HepG2 (cell line): Measurements from ENCODE around the gene DDX17. TPM values are rescaled to one million over a fixed set of nuclear protein-coding genes. Genes with fewer than 3 reads are reported as not detected.

Source experiments
- ATAC-seq: fragments of 200-7000 bp; cut with Tn5 transposase; 3 replicates; pipeline ENCODE4 v1.9.1; 2020; ENCODE audit warnings: mild to moderate bottlenecking, moderate library complexity
- BruUV-seq: library from RNA; stranded (reverse); fragments of 400-500 nt; replicated peaks from 2 replicates; lab custom pipeline; 2021; lab: Mats Ljungman, UMichigan
- CTCF ChIA-PET: fragments of 300-600 bp; formaldehyde crosslinking; extraction: SDS; loops from one replicate; lab custom pipeline; 2021; ENCODE audit warnings: low total read pairs, inconsistent platforms, low intra/inter-chr PET ratio; lab: Yijun Ruan, JAX
- POLR2A ChIA-PET: fragments of 350-600 bp; sonication (Branson Sonifier 250); formaldehyde crosslinking; loops from one replicate; lab custom pipeline; 2020; ENCODE audit warnings: antibody characterized with exemption, inconsistent platforms; lab: Yijun Ruan, JAX
- DNase-seq: peaks from one replicate; pipeline ENCODE4 v3.0.0-alpha.2; 2015; ENCODE audit warnings: low spot score
- FAIRE-seq: peaks from 3 replicates; lab custom pipeline; 2011; peaks lifted over from hg19 to GRCh38; lab: Jason Lieb, UNC
- H2AFZ ChIP-seq: one replicate; pipeline ENCODE4 v1.6.1; 2011; ENCODE audit warnings: low read length, inconsistent platforms
- H3K27ac ChIP-seq: fragments of 300-600 bp; 3 replicates; pipeline ENCODE4 v1.8.0; 2011; ENCODE audit warnings: mixed run types, mild to moderate bottlenecking, mixed read lengths, low read length, inconsistent platforms; ENCODE audit not compliant: insufficient read depth; ENCODE audit errors: extremely low read length
- H3K27me3 ChIP-seq, 2 experiments: fragments of 200-600 bp in 1 of 2; 2 replicates in 1 of 2; 3 replicates in 1 of 2; pipeline versions ENCODE4 v1.6.0 to v1.8.0; 2011; ENCODE audit warnings: low read length in 2 of 2, mild to moderate bottlenecking in 2 of 2, moderate library complexity in 2 of 2, inconsistent platforms in 1 of 2; ENCODE audit not compliant: insufficient read depth in 2 of 2, control insufficient read depth in 1 of 2
- H3K36me3 ChIP-seq, 2 experiments: fragments of 200-600 bp in 1 of 2; replicated peaks in 1 of 2; 2 replicates in 1 of 2; 3 replicates in 1 of 2; pipeline versions ENCODE4 v1.5.1 to v1.8.0; 2011; ENCODE audit warnings: low read length in 2 of 2, inconsistent platforms in 1 of 2; ENCODE audit not compliant: insufficient read depth in 2 of 2, control insufficient read depth in 1 of 2
- H3K4me1 ChIP-seq: 2 replicates; pipeline ENCODE4 v1.5.1; 2012; ENCODE audit warnings: low read length, inconsistent platforms; ENCODE audit not compliant: insufficient read depth
- H3K4me2 ChIP-seq: 2 replicates; pipeline ENCODE4 v1.6.0; 2011; ENCODE audit warnings: low read depth, low read length, inconsistent platforms
- H3K4me3 ChIP-seq, 3 experiments: fragments of 200-600 bp in 1 of 3; sonication (generic), shearing (Covaris generic) in 1 of 3; replicated peaks in 1 of 3; 2 replicates each; pipeline ENCODE4 v1.5.1; 2011 to 2016; ENCODE audit warnings: low read length in 3 of 3, inconsistent platforms in 2 of 3, low read depth in 2 of 3, mild to moderate bottlenecking in 2 of 3, control low read depth in 1 of 3, mixed read lengths in 1 of 3; ENCODE audit not compliant: insufficient read depth in 1 of 3
- H3K79me2 ChIP-seq: one replicate; pipeline ENCODE4 v1.6.1; 2011; ENCODE audit warnings: low read length, inconsistent platforms; ENCODE audit not compliant: insufficient read depth
- H3K9ac ChIP-seq: 2 replicates; pipeline ENCODE4 v1.6.0; 2011; ENCODE audit warnings: mild to moderate bottlenecking, low read depth, low read length, inconsistent platforms; ENCODE audit not compliant: insufficient read depth
- H3K9me3 ChIP-seq: 2 replicates; pipeline ENCODE4 v1.5.1; 2012; ENCODE audit warnings: mild to moderate bottlenecking, low read length
- H4K20me1 ChIP-seq: 2 replicates; pipeline ENCODE4 v1.6.0; 2011; ENCODE audit warnings: inconsistent platforms, mild to moderate bottlenecking, low read length, moderate library complexity; ENCODE audit not compliant: insufficient read depth
- ATF4 ChIP-seq, 2 experiments: fragments of 450-650 bp in 1 of 2; sonication (generic) in 1 of 2; formaldehyde crosslinking; IDR thresholded peaks; 2 replicates each; pipeline versions ENCODE4 v1.5.0 to v1.8.0; 2020 to 2022; ENCODE audit warnings: mild to moderate bottlenecking in 1 of 2, missing genetic modification reagents in 1 of 2
- DNMT1 ChIP-seq: sonication (generic); formaldehyde crosslinking; IDR thresholded peaks from 2 replicates; pipeline ENCODE4 v1.5.1; 2020; ENCODE audit warnings: mild to moderate bottlenecking, missing genetic modification reagents
- FOXO4 ChIP-seq: sonication (generic); formaldehyde crosslinking; conservative IDR thresholded peaks from 2 replicates; pipeline ENCODE4 v1.8.1; 2023; ENCODE audit warnings: missing genetic modification reagents
- MIER2 ChIP-seq: IDR thresholded peaks from 2 replicates; pipeline ENCODE4 v1.6.1; 2016; ENCODE audit warnings: missing biosample characterization, missing genetic modification reagents
- NAIF1 ChIP-seq: sonication (generic); formaldehyde crosslinking; IDR thresholded peaks from 2 replicates; pipeline ENCODE4 v1.5.0; 2020; ENCODE audit warnings: mild to moderate bottlenecking, missing genetic modification reagents, borderline replicate concordance
- POLR2G ChIP-seq: fragments of 200-400 bp; formaldehyde crosslinking; IDR thresholded peaks from 2 replicates; pipeline ENCODE4 v1.6.1; 2018; ENCODE audit warnings: mild to moderate bottlenecking, low read depth, low read length, moderate library complexity
- SALL2 ChIP-seq: sonication (generic); formaldehyde crosslinking; IDR thresholded peaks from 2 replicates; pipeline ENCODE4 v1.8.1; 2023; ENCODE audit warnings: mild to moderate bottlenecking, missing genetic modification reagents, inconsistent platforms
- SP2 ChIP-seq: sonication (generic); formaldehyde crosslinking; IDR thresholded peaks from 2 replicates; pipeline ENCODE4 v1.5.1; 2020; ENCODE audit warnings: mild to moderate bottlenecking, missing genetic modification reagents
- ZNF3 ChIP-seq: IDR thresholded peaks from 2 replicates; pipeline ENCODE4 v1.7.0; 2017; ENCODE audit warnings: inconsistent platforms
- ZNF362 ChIP-seq: sonication (generic); formaldehyde crosslinking; IDR thresholded peaks from 2 replicates; pipeline ENCODE4 v1.4.0; 2020; ENCODE audit warnings: missing genetic modification reagents, mild to moderate bottlenecking, borderline replicate concordance
- WGBS: methylation state at CpG from one replicate; pipeline ENCODE4 v1.1.6; 2017; ENCODE audit warnings: low lambda C conversion rate; 5-methylcytosine and 5-hydroxymethylcytosine counted together
- in situ Hi-C: cut with HindIII; loops from 2 replicates; pipeline ENCODE4 v1.10.0; 2017; ENCODE audit warnings: low pct_unique_long_range_greater_than_20kb; ENCODE audit not compliant: extremely low pct_ligation_motif_present
- intact Hi-C: fragments of 100-400 bp; cut with micrococcal nuclease; formaldehyde crosslinking; loops from one replicate; pipeline ENCODE4 v1.10.0; 2022; ENCODE audit not compliant: unreplicated experiment
- polyA plus RNA-seq, 8 experiments: library from polyadenylated mRNA; depleted of rRNA in 3 of 8; stranded (reverse) in 7 of 8; unstranded in 1 of 8; fragments of >200 nt; fragmentation: Illumina TruSeq in 4 of 8; extraction: Trizol in 4 of 8; gene quantifications; 2 replicates each; pipeline versions ENCODE4 v1.2.1 to v1.2.3, GENCODE V29; 2011 to 2016; ENCODE audit warnings: low read depth in 4 of 8, missing spikeins in 1 of 8, mixed read lengths in 1 of 8; ENCODE audit not compliant: insufficient read depth in 1 of 8
- total RNA-seq, 5 experiments: library from RNA; depleted of rRNA; stranded (reverse); fragments of >200 nt; fragmentation: Illumina TruSeq; extraction: Trizol; gene quantifications; 2 replicates each; pipeline ENCODE4 v1.2.3, GENCODE V29; 2016; ENCODE audit warnings: low read depth in 1 of 5
- TF ChIP-seq, protein P1 (sequence below), 2 experiments: sonication (generic) in 1 of 2; formaldehyde crosslinking in 1 of 2; IDR thresholded peaks; 2 replicates each; pipeline versions ENCODE4 v1.4.0 to v1.6.1; 2018 to 2020; ENCODE audit warnings: missing genetic modification reagents in 2 of 2, borderline replicate concordance in 1 of 2, low read depth in 1 of 2, mild to moderate bottlenecking in 1 of 2, missing biosample characterization in 1 of 2

DDX17 gene
- total and polyA plus RNA-seq, 2 of the 13 experiments (the other 11 are each of a cell fraction or from before 2014, with no cell fraction given) = 238 to 344 TPM

DNA sequence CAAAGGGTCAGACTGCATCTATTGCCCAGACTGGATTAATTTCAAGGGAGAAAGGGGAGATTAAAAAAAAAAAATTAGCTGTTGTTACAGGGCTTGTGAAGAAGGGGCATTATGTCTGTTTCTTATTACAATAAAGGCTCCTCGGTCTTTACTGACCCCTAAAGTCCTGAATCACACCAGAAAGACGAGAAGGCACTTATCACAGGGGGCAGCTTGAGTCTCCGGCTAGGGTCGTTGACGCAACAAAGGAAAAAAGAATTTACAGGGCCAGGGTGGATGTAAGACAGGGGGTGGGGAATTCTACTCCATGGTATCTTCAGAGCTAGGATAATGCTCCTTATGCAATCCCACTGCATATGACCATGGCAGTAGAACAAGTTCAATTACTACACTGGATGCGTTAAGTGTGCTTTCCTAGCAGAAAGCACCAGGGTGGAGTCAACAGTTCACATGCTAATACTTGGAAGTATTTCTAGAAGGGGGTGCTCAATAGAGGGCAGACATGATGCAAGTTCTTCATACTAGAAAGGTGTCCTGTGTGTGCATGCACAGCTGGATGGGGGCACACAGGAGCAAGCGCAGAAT is 16.5 kb downstream of the DDX17 start:
- DNase-seq = no peak
- no TSS peak for BruUV-seq
- Histone ChIP-seq H3K27ac (peak overlapping the region; percentile 34), H3K36me3 (peaks cover 31 to 80% of the 10 kb centered on the region in 2 experiments), H4K20me1 (no peaks in the 10 kb centered on the region), H3K79me2 (no peaks in the 10 kb centered on the region), H2AFZ (no peak overlapping the region), H3K27me3 (no peaks in the 10 kb centered on the region), H3K4me1 (peaks cover 34% of the 10 kb centered on the region), H3K4me2 (no peak overlapping the region), H3K4me3 (no peak overlapping the region), H3K9me3 (no peaks in the 10 kb centered on the region), H3K9ac (no peak overlapping the region)
- in situ Hi-C loops = no loop called here
- 97% methylated on average over 6 of the region's 7 CpGs for WGBS
- FAIRE-seq = no peak
- no peak for TF ChIP-seq SP2
- TF ChIP-seq POLR2G = peak; percentile 12; the same call in 1 of the 2 replicates
- TF ChIP-seq SALL2 (CRISPR knock-in tag) = no peak
- intact Hi-C loops = no loop called here
- ChIA-PET POLR2A (interaction anchor here (2.7 to 3.6 kb wide), 2 partner anchors 8 to 12 kb away, joined by 16 to 18 read pairs; no protein-coding TSS in a partner anchor), CTCF (no interaction called here)
- no peak for ATAC-seq

GRCh38 chr22:38489142-38489541 is 17.0 kb downstream of the DDX17 start:
- no peaks in the 10 kb centered on the region for H3K9me3 ChIP-seq
- no peak overlapping the region for H3K27ac ChIP-seq
- H4K20me1 ChIP-seq = no peaks in the 10 kb centered on the region
- H3K27me3 ChIP-seq = no peaks in the 10 kb centered on the region
- no peak overlapping the region for H3K4me2 ChIP-seq
- no TSS peak for BruUV-seq
- H2AFZ ChIP-seq = no peak overlapping the region
- no peaks in the 10 kb centered on the region for H3K79me2 ChIP-seq
- CTCF ChIA-PET = no interaction called here
- FAIRE-seq (no peak), ATAC-seq (no peak), DNase-seq (no peak)
- 98% methylated on average over 17 of the region's 17 CpGs for WGBS
- POLR2A ChIA-PET = interaction anchor here (2.7 to 3.6 kb wide), 2 partner anchors 8 to 13 kb away, joined by 16 to 18 read pairs; no protein-coding TSS in a partner anchor
- H3K4me3 ChIP-seq = no peak overlapping the region
- intact Hi-C loops (no loop called here), in situ Hi-C loops (no loop called here)
- H3K36me3 ChIP-seq = peaks cover 31 to 80% of the 10 kb centered on the region in 2 experiments
- H3K4me1 ChIP-seq = peaks cover 34% of the 10 kb centered on the region
- no peak overlapping the region for H3K9ac ChIP-seq
- TF ChIP-seq ZNF362 (no peak), ZNF3 (CRISPR knock-in tag) (no peak), ATF4 (CRISPR knock-in tag; IDR thresholded peaks at IDR 0.05) (no peak), FOXO4 (CRISPR knock-in tag) (0 out of 2 replicates have a peak, but pooled peaks have one; percentile 19), MIER2 (no peak), NAIF1 (CRISPR knock-in tag) (no peak), DNMT1 (CRISPR knock-in tag) (no peak)
- TF ChIP-seq, protein P1, sequence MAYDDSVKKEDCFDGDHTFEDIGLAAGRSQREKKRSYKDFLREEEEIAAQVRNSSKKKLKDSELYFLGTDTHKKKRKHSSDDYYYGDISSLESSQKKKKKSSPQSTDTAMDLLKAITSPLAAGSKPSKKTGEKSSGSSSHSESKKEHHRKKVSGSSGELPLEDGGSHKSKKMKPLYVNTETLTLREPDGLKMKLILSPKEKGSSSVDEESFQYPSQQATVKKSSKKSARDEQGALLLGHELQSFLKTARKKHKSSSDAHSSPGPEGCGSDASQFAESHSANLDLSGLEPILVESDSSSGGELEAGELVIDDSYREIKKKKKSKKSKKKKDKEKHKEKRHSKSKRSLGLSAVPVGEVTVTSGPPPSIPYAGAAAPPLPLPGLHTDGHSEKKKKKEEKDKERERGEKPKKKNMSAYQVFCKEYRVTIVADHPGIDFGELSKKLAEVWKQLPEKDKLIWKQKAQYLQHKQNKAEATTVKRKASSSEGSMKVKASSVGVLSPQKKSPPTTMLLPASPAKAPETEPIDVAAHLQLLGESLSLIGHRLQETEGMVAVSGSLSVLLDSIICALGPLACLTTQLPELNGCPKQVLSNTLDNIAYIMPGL (CRISPR knock-in tag; IDR thresholded peaks at IDR 0.05; ENCODE audit: borderline replicate concordance in 1 of 2, low read depth in 1 of 2) = no peak
